SK-N-MC (cell line): ENCODE data around the gene CDC6.

ENCODE experiments used
- EZH2 ChIP-seq: fragments of 200-600 bp; sonication (generic); IDR thresholded peaks from one replicate; pipeline ENCODE4 v1.6.1; 2017; ENCODE audit warnings: antibody characterized with exemption
- FOXP2 ChIP-seq: optimal IDR thresholded peaks from 2 replicates; pipeline ENCODE3; 2011; ENCODE audit warnings: mild to moderate bottlenecking, moderate library complexity; ENCODE audit not compliant: insufficient read depth; ENCODE audit errors: extremely low read length, control extremely low read depth
- POLR2AphosphoS5 ChIP-seq: IDR thresholded peaks from 2 replicates; pipeline ENCODE4 v1.6.1; 2012; ENCODE audit warnings: mild to moderate bottlenecking, low read depth, low read length, borderline replicate concordance

- TF ChIP-seq POLR2AphosphoS5 (no peak), EZH2 (no peak), FOXP2 (no peak)
Measured at GRCh38 chr17:40284085-40284713, 3.5 kb upstream of the CDC6 start.
